Measurements from ENCODE around the gene MAGEB6.
"Not testable (repeated sequence)": the region's sequence is repeated elsewhere in the genome, so short reads cannot be mapped to it uniquely, and the experiment has no call there.

DNA sequence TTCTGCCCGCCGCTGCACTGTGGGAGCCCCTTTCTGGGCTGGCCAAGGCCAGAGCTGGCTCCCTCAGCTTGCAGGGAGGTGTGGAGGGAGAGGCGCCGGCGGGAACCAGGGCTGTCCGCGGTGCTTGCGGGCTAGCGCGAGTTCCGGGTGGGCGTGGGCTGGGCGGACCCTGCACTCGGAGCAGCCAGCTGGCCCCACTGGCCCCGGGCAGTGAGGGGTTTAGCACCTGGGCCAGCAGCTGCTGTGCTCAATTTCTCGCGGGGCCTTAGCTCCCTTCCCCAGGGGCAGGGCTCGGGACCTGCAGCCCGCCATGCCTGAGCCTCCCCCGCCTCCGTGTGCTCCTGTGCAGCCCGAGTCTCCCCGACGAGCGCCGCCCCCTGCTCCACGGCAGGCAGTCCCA lies 12.5 kb downstream of the MAGEB6 start:
- not testable (repeated sequence) for TF ChIP-seq CTCF, POLR2A (IDR thresholded peaks at IDR 0.05)

Measured in thyroid gland (tissue), 4 donors.